Mesenchymal stem cell (in vitro differentiated cells and primary cell): ENCODE data around the gene PAK1IP1.
"Not testable (repeated sequence)": the region's sequence is repeated elsewhere in the genome, so short reads cannot be mapped to it uniquely, and the experiment has no call there.

Source experiments
- DNase-seq: peaks from one replicate; pipeline ENCODE4 v3.0.0-alpha.2; 2013
- H2AFZ ChIP-seq: one replicate; pipeline ENCODE4 v1.6.1; 2013; ENCODE audit warnings: low read depth, mild to moderate bottlenecking, control low read depth, inconsistent platforms, low read length, moderate library complexity
- H2AK5ac ChIP-seq: 2 replicates; pipeline ENCODE4 v1.6.1; 2013; ENCODE audit warnings: low read length, moderate library complexity, mild to moderate bottlenecking, inconsistent platforms; ENCODE audit not compliant: severe bottlenecking
- H2BK120ac ChIP-seq: one replicate; pipeline ENCODE4 v1.6.1; 2013; ENCODE audit warnings: low read depth, mild to moderate bottlenecking, inconsistent platforms, low read length, moderate library complexity
- H2BK12ac ChIP-seq, 2 experiments: one replicate each; pipeline ENCODE4 v1.6.1; 2013; ENCODE audit warnings: inconsistent platforms in 2 of 2, low read length in 2 of 2, mild to moderate bottlenecking in 2 of 2, moderate library complexity in 2 of 2, control low read depth in 1 of 2
- H2BK15ac ChIP-seq: one replicate; pipeline ENCODE4 v1.6.1; 2013; ENCODE audit warnings: mild to moderate bottlenecking, low read depth, inconsistent platforms; ENCODE audit not compliant: poor library complexity, severe bottlenecking
- H2BK5ac ChIP-seq: 2 replicates; pipeline ENCODE4 v1.6.1; 2013; ENCODE audit warnings: low read depth, mild to moderate bottlenecking, low read length, control low read depth, inconsistent platforms; ENCODE audit not compliant: poor library complexity, severe bottlenecking
- H3K14ac ChIP-seq, 2 experiments: one replicate each; pipeline ENCODE4 v1.6.1; 2013; ENCODE audit warnings: inconsistent platforms in 2 of 2, low read length in 2 of 2, control low read depth in 1 of 2, mild to moderate bottlenecking in 1 of 2, moderate library complexity in 1 of 2
- H3K18ac ChIP-seq, 2 experiments: one replicate each; pipeline ENCODE4 v1.6.1; 2013; ENCODE audit warnings: inconsistent platforms in 2 of 2, low read length in 2 of 2, control low read depth in 1 of 2, low read depth in 1 of 2, mild to moderate bottlenecking in 1 of 2
- H3K23ac ChIP-seq, 2 experiments: one replicate each; pipeline ENCODE4 v1.6.1; 2013; ENCODE audit warnings: inconsistent platforms in 2 of 2, low read length in 2 of 2, mild to moderate bottlenecking in 2 of 2, moderate library complexity in 2 of 2, control low read depth in 1 of 2
- H3K27ac ChIP-seq: 2 replicates; pipeline ENCODE4 v1.5.1; 2013; ENCODE audit warnings: mild to moderate bottlenecking, moderate library complexity, low read length, control low read depth, inconsistent platforms; ENCODE audit not compliant: poor library complexity, severe bottlenecking
- H3K27me3 ChIP-seq, 2 experiments: 2 replicates each; pipeline versions ENCODE4 v1.6.1 to v1.7.0; 2013; ENCODE audit warnings: low read length in 2 of 2, mild to moderate bottlenecking in 2 of 2, moderate library complexity in 2 of 2, control low read depth in 1 of 2, inconsistent platforms in 1 of 2; ENCODE audit not compliant: control insufficient read depth in 1 of 2, insufficient read depth in 1 of 2
- H3K36me3 ChIP-seq, 2 experiments: 2 replicates each; pipeline versions ENCODE4 v1.6.1 to v1.7.0; 2013; ENCODE audit warnings: low read length in 2 of 2, control low read depth in 1 of 2, inconsistent platforms in 1 of 2, low read depth in 1 of 2, mild to moderate bottlenecking in 1 of 2; ENCODE audit not compliant: insufficient read depth in 2 of 2, control insufficient read depth in 1 of 2
- H3K4ac ChIP-seq, 2 experiments: one replicate each; pipeline ENCODE4 v1.6.1; 2013; ENCODE audit warnings: inconsistent platforms in 2 of 2, low read length in 2 of 2, mild to moderate bottlenecking in 2 of 2, moderate library complexity in 2 of 2, control low read depth in 1 of 2, low read depth in 1 of 2
- H3K4me1 ChIP-seq: 2 replicates; pipeline ENCODE4 v1.6.1; 2013; ENCODE audit warnings: low read depth, low read length, control low read depth; ENCODE audit not compliant: control insufficient read depth, insufficient read depth
- H3K4me2 ChIP-seq: 2 replicates; pipeline ENCODE4 v1.6.1; 2013; ENCODE audit warnings: low read length, mild to moderate bottlenecking, inconsistent platforms; ENCODE audit not compliant: poor library complexity, severe bottlenecking
- H3K4me3 ChIP-seq, 2 experiments: 2 replicates each; pipeline versions ENCODE4 v1.5.1 to v1.7.0; 2013; ENCODE audit warnings: low read length in 2 of 2, mild to moderate bottlenecking in 2 of 2, control low read depth in 1 of 2, low read depth in 1 of 2; ENCODE audit not compliant: insufficient read depth in 1 of 2
- H3K79me1 ChIP-seq: replicated peaks from 2 replicates; pipeline ENCODE4 v1.6.1; 2013; ENCODE audit warnings: mild to moderate bottlenecking, control low read depth, low read length, inconsistent platforms; ENCODE audit not compliant: poor library complexity, severe bottlenecking
- H3K9ac ChIP-seq: 2 replicates; pipeline ENCODE4 v1.7.0; 2013; ENCODE audit warnings: mild to moderate bottlenecking, low read length, moderate library complexity
- H3K9me3 ChIP-seq: 2 replicates; pipeline ENCODE4 v1.7.0; 2013; ENCODE audit warnings: mild to moderate bottlenecking, low read length; ENCODE audit not compliant: control insufficient read depth
- H4K8ac ChIP-seq: one replicate; pipeline ENCODE4 v1.6.1; 2013; ENCODE audit warnings: inconsistent platforms, mild to moderate bottlenecking, low read length, moderate library complexity
- H4K91ac ChIP-seq: one replicate; pipeline ENCODE4 v1.6.1; 2013; ENCODE audit warnings: mild to moderate bottlenecking, low read length, inconsistent platforms
- WGBS: methylation state at CpG from one replicate; pipeline ENCODE4 v1.1.7; 2013; ENCODE audit warnings: mixed read lengths; 5-methylcytosine and 5-hydroxymethylcytosine counted together

Gene PAK1IP1

GRCh38 chr6:10659699-10660348, 34.9 kb upstream of the PAK1IP1 start:
- H4K91ac ChIP-seq, result peak overlapping the region; percentile 43
- no peaks in the 10 kb centered on the region for H3K36me3 ChIP-seq
- peak overlapping the region; percentile 66 for H3K4me2 ChIP-seq
- H3K27me3 ChIP-seq, result no peaks in the 10 kb centered on the region
- no peak overlapping the region for H2BK5ac ChIP-seq
- peak; percentile 52 for DNase-seq
- H2BK120ac ChIP-seq, result no peak overlapping the region
- peak overlapping the region in 1 of 2 experiments; percentile 61 for H2BK12ac ChIP-seq
- no peak overlapping the region for H3K23ac ChIP-seq
- H3K14ac ChIP-seq, result peak overlapping the region in 1 of 2 experiments; percentile 88
- peak overlapping the region; percentile 33 to 56 for H3K4me3 ChIP-seq
- H4K8ac ChIP-seq, result peak overlapping the region; percentile 95
- no peak overlapping the region for H3K27ac ChIP-seq
- H2AK5ac ChIP-seq, result no peak overlapping the region
- 39% methylated on average over 34 of the region's 48 CpGs for WGBS
- peaks cover 6% of the 10 kb centered on the region for H3K4me1 ChIP-seq
- H2AFZ ChIP-seq, result peak overlapping the region; percentile 96
- no peaks in the 10 kb centered on the region for H3K9me3 ChIP-seq
- peak overlapping the region in 1 of 2 experiments; percentile 63 for H3K4ac ChIP-seq
- peaks cover 2% of the 10 kb centered on the region for H3K79me1 ChIP-seq
- H3K9ac ChIP-seq, result no peak overlapping the region
- peak overlapping the region; percentile 52 to 78 for H3K18ac ChIP-seq
- H2BK15ac ChIP-seq, result no peak overlapping the region

GRCh38 chr6:10660431-10661191, 34.2 kb upstream of the PAK1IP1 start:
- H3K27ac ChIP-seq, DNase-seq, H3K9me3 ChIP-seq, H3K23ac ChIP-seq, H2BK5ac ChIP-seq, H3K18ac ChIP-seq, H2BK15ac ChIP-seq, H2AK5ac ChIP-seq, H3K9ac ChIP-seq, H3K4me3 ChIP-seq, H3K36me3 ChIP-seq, H3K79me1 ChIP-seq, H3K4me1 ChIP-seq, H3K14ac ChIP-seq, H2BK12ac ChIP-seq, H2BK120ac ChIP-seq, H3K27me3 ChIP-seq, H4K91ac ChIP-seq: not testable (repeated sequence)
- Histone ChIP-seq H4K8ac (peak overlapping the region; percentile 95), H2AFZ (peak overlapping the region; percentile 96), H3K4ac (peak overlapping the region in 1 of 2 experiments; percentile 63), H3K4me2 (peak overlapping the region; percentile 66)
- 93% methylated on average over 11 of the region's 11 CpGs for WGBS

- no peak overlapping the region for H3K4ac ChIP-seq
- no peak overlapping the region for H3K4me2 ChIP-seq
- H3K27ac ChIP-seq, result no peak overlapping the region
- H3K14ac ChIP-seq, result no peak overlapping the region
- no peak overlapping the region for H3K9ac ChIP-seq
- no peak overlapping the region for H2AK5ac ChIP-seq
- H3K4me1 ChIP-seq, result peaks cover 6% of the 10 kb centered on the region
- H3K79me1 ChIP-seq, result peaks cover 2% of the 10 kb centered on the region
- H3K18ac ChIP-seq, result no peak overlapping the region
- no peak overlapping the region for H3K4me3 ChIP-seq
- no peaks in the 10 kb centered on the region for H3K9me3 ChIP-seq
- no peak overlapping the region for H4K8ac ChIP-seq
- no peaks in the 10 kb centered on the region for H3K27me3 ChIP-seq
- H2BK120ac ChIP-seq, result no peak overlapping the region
- no peak overlapping the region for H2BK5ac ChIP-seq
- no peaks in the 10 kb centered on the region for H3K36me3 ChIP-seq
- H2BK15ac ChIP-seq, result no peak overlapping the region
- no peak for DNase-seq
- 97% methylated on average over 8 of the region's 8 CpGs for WGBS
- H3K23ac ChIP-seq, result no peak overlapping the region
- H2BK12ac ChIP-seq, result no peak overlapping the region
- H4K91ac ChIP-seq, result no peak overlapping the region
- H2AFZ ChIP-seq, result no peak overlapping the region
Observed at GRCh38 chr6:10662207-10662606, 32.6 kb upstream of the PAK1IP1 start.

GRCh38 chr6:10662742-10663141, 32.0 kb upstream of the PAK1IP1 start:
- WGBS, result 84% methylated on average over 2 of the region's 2 CpGs

More at GRCh38 chr6:10662742-10663141, 32.0 kb upstream of the PAK1IP1 start:
- Histone ChIP-seq H4K8ac (no peak overlapping the region), H3K4me3 (no peak overlapping the region), H2BK12ac (no peak overlapping the region), H3K27ac (no peak overlapping the region), H3K14ac (no peak overlapping the region), H3K36me3 (no peaks in the 10 kb centered on the region), H3K4me2 (no peak overlapping the region), H2AK5ac (no peak overlapping the region), H3K79me1 (peaks cover 2% of the 10 kb centered on the region), H2BK5ac (no peak overlapping the region), H2AFZ (no peak overlapping the region), H2BK15ac (no peak overlapping the region), H3K9ac (no peak overlapping the region), H3K18ac (no peak overlapping the region), H2BK120ac (no peak overlapping the region), H3K27me3 (peaks cover 0 to 4% of the 10 kb centered on the region in 2 experiments), H3K4me1 (peaks cover 6% of the 10 kb centered on the region), H4K91ac (no peak overlapping the region), H3K4ac (no peak overlapping the region), H3K9me3 (no peaks in the 10 kb centered on the region), H3K23ac (no peak overlapping the region)
- no peak for DNase-seq
